B cell (primary cell): Measurements from ENCODE around the gene PPP1R14C. TPM values are rescaled to one million over a fixed set of nuclear protein-coding genes. Genes with fewer than 3 reads are reported as not detected.

Source experiments
- ATAC-seq: fragments of 200-7000 bp; cut with Tn5 transposase; one replicate; pipeline ENCODE4 v1.10.0; 2021; ENCODE audit warnings: low read depth, mild to moderate bottlenecking, moderate number of reproducible peaks, moderate library complexity
- CTCF ChIA-PET: fragments of 350-600 bp; sonication (Branson Sonifier 250); formaldehyde crosslinking; loops from one replicate; lab custom pipeline; 2021; ENCODE audit warnings: antibody characterized with exemption, inconsistent platforms; lab: Charles Lee
- POLR2A ChIA-PET: fragments of 350-600 bp; sonication (Branson Sonifier 250); formaldehyde crosslinking; loops from one replicate; lab custom pipeline; 2021; ENCODE audit warnings: antibody characterized with exemption; lab: Charles Lee
- DNase-seq: peaks from one replicate; pipeline ENCODE4 v3.0.0; 2013
- H2AFZ ChIP-seq: 2 replicates; pipeline ENCODE4 v1.6.1; 2012; ENCODE audit warnings: mild to moderate bottlenecking, low read depth, low read length; ENCODE audit not compliant: insufficient read depth, poor library complexity, severe bottlenecking
- H3K27ac ChIP-seq, 2 donors: 1 replicate in 1 of 2; 2 replicates in 1 of 2; pipeline ENCODE4 v1.5.1; 2012 to 2013; ENCODE audit warnings: low read length in 2 of 2, mild to moderate bottlenecking in 2 of 2, moderate library complexity in 1 of 2
- H3K27me3 ChIP-seq, 4 experiments: fragments of 200-600 bp in 1 of 4; sonication (generic) in 1 of 4; replicated peaks in 1 of 4; 1 replicate in 2 of 4; 2 replicates in 2 of 4; pipeline versions ENCODE4 v1.6.1 to v1.7.0; 2013 to 2016; ENCODE audit warnings: low read length in 3 of 4, mild to moderate bottlenecking in 2 of 4, mixed read lengths in 1 of 4, moderate library complexity in 1 of 4; ENCODE audit not compliant: insufficient read depth in 4 of 4, control insufficient read depth in 3 of 4; ENCODE audit errors: control extremely low read depth in 1 of 4
- H3K36me3 ChIP-seq, 2 experiments: replicated peaks in 1 of 2; 1 replicate in 1 of 2; 2 replicates in 1 of 2; pipeline versions ENCODE4 v1.6.1 to v1.7.1; 2013; ENCODE audit warnings: low read length in 1 of 2; ENCODE audit not compliant: insufficient read depth in 2 of 2, control insufficient read depth in 1 of 2; ENCODE audit errors: control extremely low read depth in 1 of 2, extremely low read depth in 1 of 2
- H3K4me1 ChIP-seq, 2 donors: fragments of 200-600 bp in 1 of 2; sonication (generic) in 1 of 2; 1 replicate in 1 of 2; 2 replicates in 1 of 2; pipeline versions ENCODE4 v1.5.1 to v1.6.1; 2013 to 2017; ENCODE audit warnings: low read length in 2 of 2; ENCODE audit not compliant: control insufficient read depth in 2 of 2, insufficient read depth in 2 of 2
- H3K4me2 ChIP-seq: replicated peaks from 2 replicates; pipeline ENCODE3; 2012; ENCODE audit warnings: mild to moderate bottlenecking, low read depth, low read length; ENCODE audit not compliant: poor library complexity, severe bottlenecking
- H3K4me3 ChIP-seq, 5 experiments: fragments of 200-600 bp in 1 of 5; sonication (generic) in 1 of 5; 1 replicate in 3 of 5; 2 replicates in 2 of 5; pipeline versions ENCODE4 v1.5.1 to v1.7.0; 2011 to 2016; ENCODE audit warnings: low read length in 4 of 5, mild to moderate bottlenecking in 4 of 5, low read depth in 2 of 5, control low read depth in 1 of 5, moderate library complexity in 1 of 5; ENCODE audit not compliant: insufficient read depth in 1 of 5; ENCODE audit errors: control extremely low read depth in 1 of 5, extremely low read depth in 1 of 5
- H3K79me2 ChIP-seq: fragments of 200-600 bp; sonication (generic); one replicate; pipeline ENCODE4 v1.6.0; 2016; ENCODE audit warnings: low read length; ENCODE audit not compliant: control insufficient read depth, insufficient read depth
- H3K9ac ChIP-seq: fragments of 200-600 bp; sonication (generic); 2 replicates; pipeline ENCODE4 v1.6.1; 2017; ENCODE audit warnings: mild to moderate bottlenecking, low read length, moderate library complexity
- H3K9me3 ChIP-seq, 3 donors: one replicate each; pipeline versions ENCODE4 v1.6.1 to v1.7.1; 2013; ENCODE audit warnings: low read length in 2 of 3; ENCODE audit not compliant: control insufficient read depth in 2 of 3, insufficient read depth in 1 of 3; ENCODE audit errors: control extremely low read depth in 1 of 3
- H4K20me1 ChIP-seq: 2 replicates; pipeline ENCODE4 v1.6.0; 2012; ENCODE audit warnings: mild to moderate bottlenecking, low read length; ENCODE audit not compliant: insufficient read depth, control insufficient read depth, poor library complexity, severe bottlenecking
- H3K27ac Mint-ChIP-seq: one replicate; pipeline ENCODE4 v1.8.0; 2021; ENCODE audit warnings: mixed read lengths
- H3K27me3 Mint-ChIP-seq: one replicate; pipeline ENCODE4 v1.8.0; 2021; ENCODE audit warnings: mixed read lengths
- H3K4me1 Mint-ChIP-seq: one replicate; pipeline ENCODE4 v1.8.0; 2021; ENCODE audit warnings: mixed read lengths
- H3K4me3 Mint-ChIP-seq: one replicate; pipeline ENCODE4 v1.8.0; 2021; ENCODE audit warnings: mixed read lengths
- H3K9me3 Mint-ChIP-seq: one replicate; pipeline ENCODE4 v1.8.0; 2022; ENCODE audit warnings: mixed read lengths; ENCODE audit not compliant: insufficient read depth
- CTCF ChIP-seq: fragments of 200-600 bp; IDR thresholded peaks from one replicate; pipeline ENCODE4 v1.8.0; 2022; ENCODE audit warnings: antibody characterized with exemption, mild to moderate bottlenecking
- EZH2 ChIP-seq: IDR thresholded peaks from 2 replicates; pipeline ENCODE4 v1.6.1; 2012; ENCODE audit warnings: borderline replicate concordance, low read depth, mild to moderate bottlenecking, moderate library complexity, low read length; ENCODE audit not compliant: insufficient read depth, poor library complexity, severe bottlenecking
- WGBS: methylation state at CpG from one replicate; pipeline ENCODE4 v1.1.5; 2013; ENCODE audit warnings: missing lambda C conversion rate; ENCODE audit not compliant: insufficient coverage; 5-methylcytosine and 5-hydroxymethylcytosine counted together
- intact Hi-C: fragments of 100-400 bp; cut with micrococcal nuclease; formaldehyde crosslinking; loops from one replicate; pipeline ENCODE4 v1.10.0; 2022
- polyA plus RNA-seq: library from polyadenylated mRNA; depleted of rRNA; stranded (reverse); fragments of >200 nt; gene quantifications from 2 replicates; pipeline ENCODE4 v1.2.3, GENCODE V29; 2012
- total RNA-seq, 2 donors: library from RNA; stranded (reverse); fragments of 120-200 nt in 1 of 2; gene quantifications; 1 replicate in 1 of 2; 2 replicates in 1 of 2; pipeline versions ENCODE4 v1.2.3 to v1.2.4, GENCODE V29; 2013 to 2022

PPP1R14C gene
- total and polyA plus RNA-seq, 2 donors (not counting 1 experiment from before 2014, with no cell fraction given) = not detected

- intact Hi-C loops = no loop called here
- TF ChIP-seq EZH2 (no peak), CTCF (no peak)
These were observed 11.2 kb downstream of the PPP1R14C start for GRCh38 chr6:150153905-150154492.

GRCh38 chr6:150156460-150156859 is 13.6 kb downstream of the PPP1R14C start:
- ATAC-seq (no peak), DNase-seq (no peak)
- CTCF ChIA-PET = interaction anchor here (0.7 kb wide), 1 partner anchor 1067 kb away, joined by 3 read pairs; no protein-coding TSS in a partner anchor
- no peaks in the 10 kb centered on the region for H3K9me3 Mint-ChIP-seq
- H3K27ac Mint-ChIP-seq = no peak overlapping the region
- WGBS = no CpG with 5 or more reads among the region's 3 CpGs
- peaks cover 26% of the 10 kb centered on the region for H3K27me3 Mint-ChIP-seq
- H3K36me3 ChIP-seq = no peaks in the 10 kb centered on the region
- TF ChIP-seq CTCF = no peak
- TF ChIP-seq EZH2 = no peak
- H3K9ac ChIP-seq = no peak overlapping the region
- H3K4me1 ChIP-seq = no peaks in the 10 kb centered on the region
- no peaks in the 10 kb centered on the region for H3K9me3 ChIP-seq
- no peak overlapping the region for H3K4me2 ChIP-seq
- no peaks in the 10 kb centered on the region for H3K79me2 ChIP-seq
- POLR2A ChIA-PET = no interaction called here
- no peak overlapping the region for H2AFZ ChIP-seq
- H4K20me1 ChIP-seq = no peaks in the 10 kb centered on the region
- no peak overlapping the region for H3K27ac ChIP-seq
- no peak overlapping the region for H3K4me3 Mint-ChIP-seq
- H3K4me1 Mint-ChIP-seq = peaks cover 3% of the 10 kb centered on the region
- H3K27me3 ChIP-seq = peaks cover 0 to 19% (median 9%) of the 10 kb centered on the region in 4 experiments
- no peak overlapping the region for H3K4me3 ChIP-seq
- intact Hi-C loops = no loop called here

More at GRCh38 chr6:150153905-150154492, 11.2 kb downstream of the PPP1R14C start:
- ATAC-seq (no peak), DNase-seq (no peak)
- no peaks in the 10 kb centered on the region for H3K9me3 ChIP-seq
- H3K9ac ChIP-seq = no peak overlapping the region
- no peak overlapping the region for H3K4me3 ChIP-seq
- H3K4me2 ChIP-seq = no peak overlapping the region
- H2AFZ ChIP-seq = no peak overlapping the region
- peaks cover 40% of the 10 kb centered on the region for H3K27me3 Mint-ChIP-seq
- H3K27ac Mint-ChIP-seq = no peak overlapping the region
- no peaks in the 10 kb centered on the region for H3K36me3 ChIP-seq
- H3K27me3 ChIP-seq = peaks cover 0 to 30% (median 14%) of the 10 kb centered on the region in 4 experiments
- POLR2A ChIA-PET = no interaction called here
- 62% methylated on average over 4 of the region's 6 CpGs for WGBS
- CTCF ChIA-PET = no interaction called here
- H3K4me1 ChIP-seq = no peaks in the 10 kb centered on the region
- peaks cover 3% of the 10 kb centered on the region for H3K4me1 Mint-ChIP-seq
- H4K20me1 ChIP-seq = no peaks in the 10 kb centered on the region
- H3K9me3 Mint-ChIP-seq = no peaks in the 10 kb centered on the region
- no peak overlapping the region for H3K27ac ChIP-seq
- H3K4me3 Mint-ChIP-seq = no peak overlapping the region
- H3K79me2 ChIP-seq = no peaks in the 10 kb centered on the region
